Endothelial cell of umbilical vein (primary cell): ENCODE measurements around the gene TBC1D7.

ENCODE experiments used
- CTCF ChIP-seq, 2 donors: IDR thresholded peaks; 1 replicate in 1 of 2; 2 replicates in 1 of 2; pipeline ENCODE4 v1.5.1; 2011; ENCODE audit warnings: low read length in 2 of 2, mild to moderate bottlenecking in 2 of 2, moderate library complexity in 2 of 2, control low read depth in 1 of 2, inconsistent platforms in 1 of 2, low read depth in 1 of 2; ENCODE audit not compliant: insufficient read depth in 1 of 2; ENCODE audit errors: extremely low read depth in 1 of 2
- POLR2AphosphoS5 ChIP-seq: IDR thresholded peaks from 2 replicates; pipeline ENCODE4 v1.6.1; 2012; ENCODE audit warnings: low read depth, mild to moderate bottlenecking, control low read depth, low read length, moderate library complexity; ENCODE audit not compliant: insufficient read depth

GRCh38 chr6:13349811-13350506 lies 21.6 kb upstream of the TBC1D7 start:
- TF ChIP-seq POLR2AphosphoS5 (no peak), CTCF (IDR thresholded peaks at IDR 0.05; ENCODE audit: extremely low read depth in 1 of 2, insufficient read depth in 1 of 2, low read depth in 1 of 2, low read length in 2 of 2) (no peak)
